HG03159 (cell line): Measurements from ENCODE around the gene TRAPPC6A.

Experiments
- ATAC-seq: cut with Tn5 transposase; IDR thresholded peaks from one replicate; pipeline ENCODE4 v1.9.1; 2021; ENCODE audit warnings: mild to moderate bottlenecking, moderate library complexity; ENCODE audit not compliant: unreplicated experiment

Gene TRAPPC6A

DNA sequence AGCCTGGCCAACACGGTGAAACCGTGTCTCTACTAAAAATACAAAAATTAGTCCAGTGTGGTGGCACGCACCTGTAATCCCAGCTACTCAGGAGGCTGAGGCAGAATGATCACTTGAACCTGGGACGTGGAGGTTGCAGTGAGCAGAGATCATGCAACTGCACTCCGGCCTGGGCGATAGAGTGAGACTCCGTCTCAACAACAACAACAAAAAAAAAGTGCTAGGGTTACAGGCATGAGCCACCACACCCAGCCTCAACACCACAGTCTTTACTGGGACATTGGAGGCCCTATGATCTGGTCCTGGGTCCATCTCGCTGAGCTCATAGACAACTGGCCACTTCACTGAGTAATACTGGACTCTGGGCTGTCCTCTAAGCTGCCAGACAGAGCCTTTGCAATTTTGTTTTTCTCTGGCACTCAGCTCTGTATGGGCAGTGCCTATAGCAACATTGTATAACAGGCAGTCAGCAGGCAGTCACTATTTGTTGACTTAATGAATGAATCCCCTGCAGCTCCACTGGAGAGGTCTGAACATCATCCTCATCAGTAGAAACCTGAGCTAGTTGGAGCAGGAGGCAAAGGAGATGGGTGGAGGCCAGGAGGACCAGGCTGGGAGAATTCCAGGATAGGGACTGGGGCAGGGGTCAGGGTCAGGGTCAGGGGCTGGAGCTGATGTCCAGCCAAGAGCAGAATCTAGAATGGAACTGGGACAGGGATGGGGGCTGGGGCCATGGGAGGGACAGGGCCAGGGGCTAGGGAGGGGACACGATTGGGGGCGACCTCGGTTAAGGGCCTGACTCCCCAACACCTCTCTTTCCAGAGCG is 8.7 kb upstream of the TRAPPC6A start:
- no peak for ATAC-seq

DNA sequence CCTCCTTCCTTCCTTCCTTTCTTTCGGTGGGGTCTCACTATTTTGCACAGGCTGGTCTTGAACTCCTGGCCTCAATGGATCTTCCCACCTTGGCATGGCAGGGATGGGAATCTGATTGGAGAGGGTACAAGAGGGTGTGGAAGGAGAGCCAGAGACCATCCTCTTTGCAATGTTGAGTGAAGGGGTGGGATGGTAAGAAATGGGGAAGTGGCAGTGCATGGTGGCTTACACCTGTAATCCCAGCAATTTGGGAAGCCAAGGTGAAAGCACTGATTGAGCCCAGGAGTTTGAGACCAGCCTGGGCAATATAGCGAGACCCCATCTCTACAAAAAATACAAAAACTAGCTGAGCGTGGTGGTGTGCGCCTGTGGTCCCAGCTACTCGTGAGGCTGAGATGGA is 6.1 kb upstream of the TRAPPC6A start:
- no peak for ATAC-seq

- no peak for ATAC-seq
These were observed 4.7 kb upstream of the TRAPPC6A start for GRCh38 chr19:45182758-45183157.

DNA sequence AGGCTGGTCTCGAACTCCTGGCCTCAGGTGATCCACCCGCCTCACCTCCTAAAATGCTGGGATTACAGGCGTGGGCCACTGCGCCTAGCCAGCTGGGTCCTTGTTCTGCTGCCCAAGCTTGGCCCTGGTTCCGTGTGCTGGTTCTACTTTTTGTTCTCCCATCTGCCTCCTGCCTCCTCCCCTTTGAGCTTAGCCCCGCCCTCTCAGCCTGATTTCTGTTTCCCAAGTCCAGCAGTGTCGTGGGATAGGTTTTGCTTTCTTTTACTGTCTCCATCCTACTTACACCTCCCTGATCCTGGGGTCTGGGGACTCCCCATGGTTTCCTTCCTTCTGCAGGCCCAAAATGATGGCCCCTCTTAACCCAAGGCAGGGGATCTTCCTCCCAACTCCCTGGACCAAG is 2.9 kb upstream of the TRAPPC6A start:
- no peak for ATAC-seq

- no peak for ATAC-seq
These were observed 1.9 kb upstream of the TRAPPC6A start for GRCh38 chr19:45179892-45180370.

DNA sequence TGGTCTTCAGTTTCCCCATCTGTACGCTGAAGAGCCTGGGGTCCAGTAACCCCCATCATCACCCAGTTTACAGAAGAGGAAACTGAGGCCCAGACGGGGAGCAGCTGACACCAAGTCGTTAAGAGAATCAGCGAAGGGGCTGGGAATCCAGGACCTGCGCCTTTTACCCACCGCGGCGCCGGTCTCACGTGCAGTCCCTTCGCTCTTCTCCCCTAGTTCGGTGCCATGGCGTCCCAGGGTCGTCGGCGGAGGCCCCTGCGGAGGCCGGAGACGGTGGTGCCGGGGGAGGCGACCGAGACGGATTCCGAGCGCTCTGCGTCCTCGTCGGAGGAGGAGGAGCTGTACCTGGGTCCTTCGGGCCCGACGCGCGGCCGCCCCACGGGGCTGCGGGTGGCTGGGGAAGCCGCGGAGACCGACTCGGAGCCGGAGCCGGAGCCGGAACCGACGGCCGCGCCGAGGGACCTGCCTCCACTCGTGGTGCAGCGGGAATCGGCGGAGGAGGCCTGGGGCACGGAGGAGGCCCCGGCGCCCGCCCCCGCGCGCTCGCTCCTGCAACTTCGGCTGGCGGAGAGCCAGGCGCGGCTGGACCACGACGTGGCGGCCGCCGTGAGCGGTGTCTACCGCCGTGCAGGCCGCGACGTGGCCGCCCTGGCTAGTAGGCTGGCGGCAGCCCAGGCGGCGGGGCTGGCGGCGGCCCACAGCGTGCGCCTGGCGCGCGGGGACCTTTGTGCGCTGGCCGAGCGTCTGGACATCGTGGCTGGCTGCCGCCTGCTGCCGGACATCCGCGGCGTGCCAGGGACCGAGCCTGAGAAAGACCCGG is 1.2 kb upstream of the TRAPPC6A start:
- no peak for ATAC-seq

DNA sequence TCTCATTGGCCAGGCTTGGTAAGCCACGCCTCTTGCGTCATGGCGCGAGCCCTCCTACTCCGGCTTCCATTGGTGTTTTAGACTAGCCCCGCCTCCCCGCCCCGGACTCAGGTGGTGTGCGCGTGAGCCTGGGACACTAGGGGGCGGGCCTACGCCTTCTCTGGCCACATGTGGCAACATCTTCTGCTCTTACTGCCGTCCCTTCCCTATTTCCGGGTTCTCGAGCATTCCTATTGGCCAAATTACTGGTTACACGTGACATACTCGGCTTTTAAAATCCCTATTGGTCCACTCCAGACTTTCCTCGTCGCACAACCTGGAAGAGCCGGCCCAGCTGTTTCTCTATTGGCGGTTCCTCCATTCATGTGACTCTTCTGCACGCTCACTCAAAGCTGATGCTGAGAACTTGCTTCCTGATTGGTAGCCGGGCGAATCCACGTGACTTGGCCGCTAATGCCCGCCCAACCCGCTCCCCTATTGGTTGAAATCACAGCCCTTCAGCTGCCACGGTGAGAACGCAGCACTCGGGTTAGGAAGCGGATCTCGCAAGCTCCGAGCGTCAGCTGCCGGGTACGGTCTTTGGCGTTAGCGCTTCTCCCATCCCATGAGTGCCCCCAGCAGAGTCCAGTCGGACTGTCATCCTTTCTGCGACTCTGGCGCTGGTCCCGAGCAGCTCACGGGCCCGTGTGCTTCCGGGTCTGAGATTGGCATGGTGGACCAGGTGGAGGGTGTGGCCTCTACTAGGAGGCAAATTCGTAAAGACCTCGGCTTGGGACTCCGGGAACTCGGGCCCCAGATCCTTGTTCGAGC is 430 bp upstream of the TRAPPC6A start, which contains the start of gene BLOC1S3:
Gene BLOC1S3, plus strand, starts transcription at position 523 of the 810 bp plus-strand sequence. CDS start 513 bp downstream, outside the sequence.
- ATAC-seq: peak; percentile 77

DNA sequence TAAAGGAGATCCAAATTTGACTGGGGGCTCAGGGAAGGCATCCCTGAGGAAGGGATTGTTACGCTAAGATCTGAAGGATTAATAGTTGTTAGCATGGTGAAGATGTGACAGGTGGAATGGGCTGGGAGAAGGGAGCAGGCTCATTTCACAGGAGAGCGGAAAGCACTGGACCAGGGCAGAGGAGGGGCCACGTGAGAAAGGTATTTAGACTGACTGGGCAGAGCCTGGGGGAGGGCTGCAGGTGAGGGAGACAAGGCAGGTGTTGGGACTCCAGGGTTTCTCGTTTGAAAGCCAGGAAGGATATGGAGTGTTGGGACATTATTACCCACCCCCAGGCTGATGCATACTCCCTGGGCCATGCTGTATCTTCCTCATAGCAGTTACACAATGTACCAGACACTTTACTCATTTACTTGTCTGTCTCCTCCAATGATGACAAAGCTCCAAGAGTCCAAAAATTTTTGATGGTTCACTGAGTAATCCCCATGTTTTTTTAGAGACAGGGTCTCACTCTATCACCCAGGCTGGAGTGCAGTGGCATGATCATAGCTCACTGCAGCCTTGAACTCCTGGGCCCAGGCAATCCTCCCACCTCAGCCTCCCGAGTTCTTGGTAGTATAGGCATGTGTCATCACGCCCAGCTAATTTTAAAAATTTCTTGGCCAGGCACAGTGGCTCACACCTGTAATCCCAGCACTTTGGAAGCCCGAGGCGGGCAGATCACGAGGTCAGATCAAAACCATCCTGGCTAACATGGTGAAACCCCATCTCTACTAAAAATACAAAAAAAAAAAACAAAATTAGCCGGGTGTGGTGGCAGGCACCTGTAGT is 2.3 kb downstream of the TRAPPC6A start:
- no peak for ATAC-seq

DNA sequence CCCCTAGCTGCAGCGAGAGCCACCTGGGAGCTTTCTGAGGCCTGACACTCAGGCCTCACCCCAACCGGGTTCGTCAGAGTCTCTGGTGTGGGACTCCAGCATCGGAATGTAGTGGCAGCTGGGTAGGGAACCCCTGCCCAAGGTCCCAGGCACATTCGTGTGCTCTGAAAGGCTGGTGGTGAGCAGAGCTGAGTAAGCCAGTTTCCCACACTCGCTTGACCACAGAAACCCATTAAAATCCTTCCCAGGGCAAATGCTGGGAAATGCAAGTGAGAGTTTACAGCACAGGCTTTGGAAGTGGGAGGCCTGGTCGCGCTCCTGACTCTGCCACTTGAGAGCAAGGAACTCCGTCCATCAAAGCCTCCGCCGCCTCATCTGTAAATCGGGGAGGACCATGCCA is 4.2 kb downstream of the TRAPPC6A start:
- no peak for ATAC-seq

GRCh38 chr19:45172611-45173208 is 5.3 kb downstream of the TRAPPC6A start:
- no peak for ATAC-seq

DNA sequence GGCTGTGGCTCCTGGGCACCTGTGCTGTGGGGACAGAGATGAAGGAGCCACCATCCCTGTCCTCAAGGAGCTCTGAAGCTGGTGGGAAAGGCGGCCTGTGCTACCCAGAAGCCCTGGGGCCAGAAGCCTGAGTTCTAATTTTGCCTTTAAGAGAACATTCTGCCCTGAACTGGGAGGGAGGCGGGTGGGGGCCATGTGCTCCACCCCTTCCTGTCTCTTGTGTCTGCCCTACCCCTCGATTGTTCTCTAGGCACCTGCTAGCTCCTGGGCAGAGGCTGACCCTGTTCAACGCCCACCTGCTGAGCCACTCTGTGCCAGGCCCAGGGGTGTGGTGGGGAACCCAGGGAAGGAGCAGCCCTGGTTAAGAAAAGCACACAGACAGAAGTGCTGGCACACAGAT is 5.9 kb downstream of the TRAPPC6A start:
- ATAC-seq: no peak

DNA sequence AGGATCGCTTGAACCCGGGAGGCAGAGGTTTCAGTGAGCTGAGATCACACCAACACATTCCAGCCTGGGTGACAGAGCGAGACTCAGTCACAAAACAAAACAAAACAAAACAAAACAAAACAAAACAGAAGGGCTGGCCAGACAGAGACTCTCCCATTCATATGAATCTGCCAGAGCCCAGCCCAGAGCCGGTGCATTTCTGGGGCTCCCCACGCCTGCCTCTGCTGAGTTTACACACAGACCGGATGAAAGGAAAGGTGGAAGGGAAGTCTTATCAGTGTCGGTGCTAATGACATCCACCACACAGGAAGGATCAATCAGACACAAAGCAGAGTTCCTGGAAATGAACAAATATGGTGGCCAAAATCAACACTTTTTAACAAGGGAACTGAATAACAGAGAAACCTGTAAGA is 6.8 kb downstream of the TRAPPC6A start:
- no peak for ATAC-seq

DNA sequence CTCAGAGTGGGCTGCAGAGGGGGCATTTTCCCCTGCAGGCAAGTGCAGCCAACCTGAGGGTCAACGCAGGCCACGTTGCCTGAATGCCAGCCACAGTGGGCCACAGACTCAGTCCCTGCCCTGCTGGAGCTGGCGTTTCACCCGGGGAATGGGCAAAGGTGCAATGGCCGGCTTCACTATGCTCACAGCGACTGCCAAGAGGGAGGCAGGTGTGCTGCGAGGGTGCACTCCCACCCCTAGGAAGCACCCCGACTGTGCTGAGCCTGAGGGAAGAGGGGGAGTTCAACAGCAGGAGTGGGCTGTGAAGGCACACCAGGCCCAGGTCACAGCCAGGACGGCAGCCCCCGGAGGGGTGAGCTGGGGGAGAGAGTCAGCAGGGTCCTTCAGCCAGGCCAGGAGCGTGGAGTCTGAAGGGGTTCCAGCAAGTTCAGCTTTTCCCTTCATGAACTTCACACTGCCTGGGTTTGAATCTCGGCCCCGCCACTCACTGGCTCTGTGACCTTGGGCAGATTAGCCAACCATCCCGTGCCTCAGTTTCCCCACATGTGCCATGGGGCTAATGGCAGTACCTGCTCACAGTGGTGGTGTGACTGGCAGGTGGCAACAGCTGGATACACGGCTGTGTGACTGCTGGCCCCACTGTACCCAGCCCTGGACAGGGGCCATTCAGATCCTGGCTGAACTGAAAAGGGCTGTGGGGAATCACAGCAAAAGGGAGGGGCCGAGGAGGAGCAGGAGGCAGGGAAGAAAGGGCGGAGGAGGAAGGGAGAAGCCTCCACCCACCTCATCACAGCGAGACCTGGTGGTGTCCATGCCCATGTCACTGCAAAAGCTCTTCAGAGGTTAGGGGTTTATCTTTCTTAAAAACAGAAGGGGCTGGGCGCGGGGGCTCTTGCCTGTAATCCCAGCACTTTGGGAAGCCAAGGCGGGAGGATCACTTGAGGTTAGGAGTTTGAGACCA is 7.6 kb downstream of the TRAPPC6A start:
- no peak for ATAC-seq

- ATAC-seq: no peak
These were observed 8.4 kb downstream of the TRAPPC6A start for GRCh38 chr19:45169602-45170001.

DNA sequence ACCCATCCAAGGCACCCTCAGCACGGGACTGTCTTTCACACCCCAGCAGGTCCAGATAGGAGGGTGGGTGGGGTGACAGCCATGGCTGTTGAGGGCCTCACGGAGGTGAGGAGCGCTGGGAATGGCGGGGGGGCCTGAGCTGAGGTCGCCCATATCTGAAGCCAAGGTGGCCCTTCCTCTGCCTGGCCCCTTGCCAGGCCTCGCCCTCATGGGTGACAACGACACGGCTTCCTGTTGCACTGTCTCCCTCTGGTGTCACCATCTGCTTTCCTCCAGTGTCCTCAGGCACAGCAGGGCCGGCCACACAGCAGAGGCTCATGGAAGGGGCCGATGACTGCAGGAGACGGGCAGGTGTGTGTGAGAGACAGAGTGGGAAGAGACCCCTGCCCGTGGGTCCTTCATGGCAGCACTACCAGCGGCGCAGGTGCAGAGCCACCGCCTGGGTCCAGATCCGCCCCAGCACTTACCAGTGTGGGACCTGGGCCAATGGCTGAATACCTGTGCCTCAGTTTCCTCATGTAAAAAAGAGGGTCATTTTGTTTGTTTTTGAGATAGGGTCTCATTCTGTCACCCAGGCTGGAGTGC is 9.2 kb downstream of the TRAPPC6A start:
- no peak for ATAC-seq

- ATAC-seq: no peak
These were observed 11.2 kb downstream of the TRAPPC6A start for GRCh38 chr19:45166723-45167252.

GRCh38 chr19:45164577-45165335 is 13.3 kb downstream of the TRAPPC6A start:
- no peak for ATAC-seq
